ENCODE measurements around the gene RIPOR3.

The RIPOR3 gene

DNA sequence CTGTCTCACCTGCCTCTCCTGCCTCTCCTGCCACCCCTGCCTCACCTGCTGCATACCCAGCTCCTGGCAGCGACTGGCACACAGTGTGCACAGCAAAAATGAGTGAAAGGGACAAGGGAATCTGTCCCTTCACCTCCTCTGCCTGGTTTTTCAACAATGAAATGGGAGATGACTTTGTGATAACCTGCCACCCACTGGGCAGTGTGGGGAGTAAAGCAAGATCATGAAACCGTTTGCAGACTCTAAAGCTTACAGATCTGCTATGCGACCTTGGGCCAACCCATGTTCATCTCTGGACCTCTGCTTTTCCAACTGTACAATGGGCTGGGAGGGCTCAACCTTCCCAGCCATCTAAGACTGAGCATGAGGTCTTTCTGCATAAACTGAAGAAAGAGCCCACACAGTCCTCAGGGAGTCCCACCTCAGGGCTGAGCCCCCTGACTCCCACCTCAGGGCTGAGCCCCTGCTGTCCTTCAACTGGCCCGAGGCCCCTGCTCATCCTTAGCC lies 81.1 kb downstream of the RIPOR3 start:
- no peaks in the 10 kb centered on the region for H3K27me3 ChIP-seq (ENCODE audit: insufficient read depth, low read length)
- no peak overlapping the region for H3K4me3 ChIP-seq (ENCODE audit: low read depth, low read length)
- H2AFZ ChIP-seq (ENCODE audit: low read length, unreplicated experiment), result no peak overlapping the region

DNA sequence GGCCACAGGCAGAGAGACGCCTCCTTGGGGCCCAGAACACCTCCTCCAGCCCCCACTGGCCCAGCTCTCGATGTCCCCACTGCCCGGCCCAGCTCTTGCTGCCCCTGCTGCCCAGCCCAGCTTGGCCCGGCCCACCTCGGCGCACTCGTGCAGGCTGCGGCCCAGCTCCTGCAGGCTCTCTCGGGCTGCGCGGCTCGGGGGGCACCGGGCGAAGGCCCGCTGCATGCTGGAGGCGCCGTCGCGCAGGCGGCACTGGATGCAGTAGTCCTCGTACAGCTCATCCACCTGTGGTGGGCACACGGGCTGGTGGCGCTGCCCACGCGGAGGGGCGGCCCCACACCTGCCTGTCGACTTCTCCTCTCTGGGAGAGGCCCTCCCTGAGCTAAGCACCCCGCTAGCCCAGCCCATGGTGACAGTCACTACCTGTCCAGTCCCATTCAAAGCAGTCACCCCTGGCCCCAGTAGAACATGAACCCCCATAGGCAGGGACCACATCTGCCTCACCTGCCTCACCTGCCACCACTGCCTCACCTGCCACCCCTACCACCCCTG lies 81.8 kb downstream of the RIPOR3 start:
- H3K27ac ChIP-seq (ENCODE audit: low read depth, low read length), result no peak overlapping the region

More for the DNA sequence above, 81.1 kb downstream of the RIPOR3 start:
- Histone ChIP-seq H3K36me3 (ENCODE audit: insufficient read depth, low read length) (no peaks in the 10 kb centered on the region), H3K4me1 (ENCODE audit: control insufficient read depth, insufficient read depth, low read length, unreplicated experiment) (no peaks in the 10 kb centered on the region), H3K27ac (ENCODE audit: low read depth, low read length) (no peak overlapping the region), H3K79me2 (ENCODE audit: control insufficient read depth, insufficient read depth, low read length, unreplicated experiment) (no peaks in the 10 kb centered on the region)

DNA sequence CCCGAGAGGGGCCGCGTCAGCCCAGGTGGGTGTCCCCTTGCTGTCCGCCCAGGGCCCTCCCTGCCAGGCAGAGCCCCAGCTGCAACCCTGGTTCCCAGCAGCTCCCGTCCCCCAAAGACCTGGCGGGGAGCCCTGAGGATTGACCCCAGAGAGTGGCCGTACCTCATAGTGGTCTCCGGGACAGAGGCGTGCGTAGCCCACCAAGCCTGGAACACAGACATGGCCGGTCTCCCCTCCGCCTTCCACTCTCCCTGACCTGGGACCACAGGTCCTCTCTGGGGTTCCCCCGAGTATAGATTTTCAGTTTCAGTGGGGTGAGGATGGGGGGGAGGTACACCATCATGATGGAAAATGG lies 82.6 kb downstream of the RIPOR3 start:
- no peaks in the 10 kb centered on the region for H3K36me3 ChIP-seq (ENCODE audit: insufficient read depth, low read length)

More for the DNA sequence above, 81.8 kb downstream of the RIPOR3 start:
- Histone ChIP-seq H2AFZ (ENCODE audit: low read length, unreplicated experiment) (no peak overlapping the region), H3K27me3 (ENCODE audit: insufficient read depth, low read length) (no peaks in the 10 kb centered on the region), H3K79me2 (ENCODE audit: control insufficient read depth, insufficient read depth, low read length, unreplicated experiment) (no peaks in the 10 kb centered on the region), H3K4me3 (ENCODE audit: low read depth, low read length) (no peak overlapping the region), H3K36me3 (ENCODE audit: insufficient read depth, low read length) (no peaks in the 10 kb centered on the region), H3K4me1 (ENCODE audit: control insufficient read depth, insufficient read depth, low read length, unreplicated experiment) (no peaks in the 10 kb centered on the region)

GRCh38 chr20:50607850-50608749 lies 83.2 kb downstream of the RIPOR3 start:
- Histone ChIP-seq H3K27me3 (ENCODE audit: insufficient read depth, low read length) (no peaks in the 10 kb centered on the region), H3K36me3 (ENCODE audit: insufficient read depth, low read length) (no peaks in the 10 kb centered on the region), H3K27ac (ENCODE audit: low read depth, low read length) (no peak overlapping the region), H3K4me3 (ENCODE audit: low read depth, low read length) (no peak overlapping the region), H3K79me2 (ENCODE audit: control insufficient read depth, insufficient read depth, low read length, unreplicated experiment) (no peaks in the 10 kb centered on the region), H3K4me1 (ENCODE audit: control insufficient read depth, insufficient read depth, low read length, unreplicated experiment) (no peaks in the 10 kb centered on the region), H2AFZ (ENCODE audit: low read length, unreplicated experiment) (no peak overlapping the region)

More for the DNA sequence above, 82.6 kb downstream of the RIPOR3 start:
- Histone ChIP-seq H2AFZ (ENCODE audit: low read length, unreplicated experiment) (no peak overlapping the region), H3K4me1 (ENCODE audit: control insufficient read depth, insufficient read depth, low read length, unreplicated experiment) (no peaks in the 10 kb centered on the region), H3K4me3 (ENCODE audit: low read depth, low read length) (no peak overlapping the region), H3K27me3 (ENCODE audit: insufficient read depth, low read length) (no peaks in the 10 kb centered on the region), H3K79me2 (ENCODE audit: control insufficient read depth, insufficient read depth, low read length, unreplicated experiment) (no peaks in the 10 kb centered on the region), H3K27ac (ENCODE audit: low read depth, low read length) (no peak overlapping the region)

- H3K4me1 ChIP-seq (ENCODE audit: control insufficient read depth, insufficient read depth, low read length, unreplicated experiment), result no peaks in the 10 kb centered on the region
- no peaks in the 10 kb centered on the region for H3K27me3 ChIP-seq (ENCODE audit: insufficient read depth, low read length)
- no peaks in the 10 kb centered on the region for H3K36me3 ChIP-seq (ENCODE audit: insufficient read depth, low read length)
- no peak overlapping the region for H2AFZ ChIP-seq (ENCODE audit: low read length, unreplicated experiment)
- H3K27ac ChIP-seq (ENCODE audit: low read depth, low read length), result no peak overlapping the region
- H3K4me3 ChIP-seq (ENCODE audit: low read depth, low read length), result no peak overlapping the region
- H3K79me2 ChIP-seq (ENCODE audit: control insufficient read depth, insufficient read depth, low read length, unreplicated experiment), result no peaks in the 10 kb centered on the region
Measured at GRCh38 chr20:50607436-50607835, 83.9 kb downstream of the RIPOR3 start.

DNA sequence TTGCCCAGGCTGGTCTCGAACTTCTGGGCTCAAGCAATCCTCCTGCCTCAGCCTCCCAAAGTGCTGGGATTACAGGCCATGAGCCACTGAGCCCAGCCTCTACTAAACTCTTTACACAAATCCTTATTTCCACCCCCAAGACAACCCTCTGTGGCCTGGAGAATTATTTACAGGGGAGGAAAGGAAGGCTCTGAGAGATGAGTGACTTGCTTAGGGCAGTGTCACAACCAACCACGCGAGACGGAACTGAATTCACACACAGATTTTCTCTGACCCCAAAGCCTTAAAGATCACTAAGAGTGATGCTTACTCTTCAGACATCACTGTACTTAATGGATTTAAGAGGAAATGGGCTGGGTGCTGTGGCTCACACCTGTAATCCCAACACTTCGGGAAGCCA lies 86.2 kb downstream of the RIPOR3 start:
- Histone ChIP-seq H2AFZ (ENCODE audit: low read length, unreplicated experiment) (no peak overlapping the region), H3K4me3 (ENCODE audit: low read depth, low read length) (no peak overlapping the region), H3K27me3 (ENCODE audit: insufficient read depth, low read length) (no peaks in the 10 kb centered on the region), H3K4me1 (ENCODE audit: control insufficient read depth, insufficient read depth, low read length, unreplicated experiment) (no peaks in the 10 kb centered on the region), H3K36me3 (ENCODE audit: insufficient read depth, low read length) (no peaks in the 10 kb centered on the region), H3K79me2 (ENCODE audit: control insufficient read depth, insufficient read depth, low read length, unreplicated experiment) (no peaks in the 10 kb centered on the region), H3K27ac (ENCODE audit: low read depth, low read length) (no peak overlapping the region)

- no peaks in the 10 kb centered on the region for H3K27me3 ChIP-seq (ENCODE audit: insufficient read depth, low read length)
- H3K79me2 ChIP-seq (ENCODE audit: control insufficient read depth, insufficient read depth, low read length, unreplicated experiment), result no peaks in the 10 kb centered on the region
- H2AFZ ChIP-seq (ENCODE audit: low read length, unreplicated experiment), result no peak overlapping the region
- no peaks in the 10 kb centered on the region for H3K36me3 ChIP-seq (ENCODE audit: insufficient read depth, low read length)
- H3K27ac ChIP-seq (ENCODE audit: low read depth, low read length), result no peak overlapping the region
- no peak overlapping the region for H3K4me3 ChIP-seq (ENCODE audit: low read depth, low read length)
- H3K4me1 ChIP-seq (ENCODE audit: control insufficient read depth, insufficient read depth, low read length, unreplicated experiment), result no peaks in the 10 kb centered on the region
Measured at GRCh38 chr20:50604451-50604850, 86.9 kb downstream of the RIPOR3 start.

DNA sequence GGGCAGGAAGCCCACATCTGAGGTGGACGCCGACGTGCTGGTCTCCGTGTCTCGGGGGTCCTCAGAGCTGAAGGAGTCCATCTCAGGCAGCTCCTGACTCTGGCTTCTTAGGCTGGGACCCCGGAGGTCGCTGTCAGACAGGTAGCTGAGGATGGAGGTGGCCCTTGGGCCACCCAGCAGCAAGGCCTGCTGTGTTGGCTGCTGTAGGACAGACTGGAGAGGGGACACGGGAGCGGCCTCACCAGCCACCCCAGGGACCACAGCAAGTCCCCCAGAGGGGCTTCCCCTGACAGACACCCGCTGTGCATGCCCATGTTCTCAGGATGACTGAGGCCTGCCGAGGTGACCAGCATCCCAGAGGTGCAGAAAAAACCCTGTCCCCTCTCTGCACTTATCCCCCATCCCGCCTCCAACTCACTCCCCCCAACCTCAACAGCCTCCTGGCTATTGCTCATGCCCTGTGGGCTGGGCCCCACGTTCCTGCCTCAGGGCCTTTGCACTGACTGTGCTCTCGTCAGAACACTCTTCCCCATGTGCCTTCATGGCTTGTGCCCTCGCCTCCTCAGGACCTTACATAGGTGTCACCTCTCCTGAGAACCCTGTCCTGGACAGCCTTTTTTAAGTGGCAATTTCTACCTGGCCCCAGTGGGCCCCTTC lies 88.8 kb downstream of the RIPOR3 start:
- H3K27ac ChIP-seq (ENCODE audit: low read depth, low read length), result no peak overlapping the region
- no peaks in the 10 kb centered on the region for H3K36me3 ChIP-seq (ENCODE audit: insufficient read depth, low read length)
- H3K79me2 ChIP-seq (ENCODE audit: control insufficient read depth, insufficient read depth, low read length, unreplicated experiment), result no peaks in the 10 kb centered on the region
- no peaks in the 10 kb centered on the region for H3K4me1 ChIP-seq (ENCODE audit: control insufficient read depth, insufficient read depth, low read length, unreplicated experiment)
- no peak overlapping the region for H2AFZ ChIP-seq (ENCODE audit: low read length, unreplicated experiment)
- H3K4me3 ChIP-seq (ENCODE audit: low read depth, low read length), result no peak overlapping the region
- H3K27me3 ChIP-seq (ENCODE audit: insufficient read depth, low read length), result no peaks in the 10 kb centered on the region

- H3K27ac ChIP-seq (ENCODE audit: low read depth, low read length), result no peak overlapping the region
- no peaks in the 10 kb centered on the region for H3K4me1 ChIP-seq (ENCODE audit: control insufficient read depth, insufficient read depth, low read length, unreplicated experiment)
- no peak overlapping the region for H3K4me3 ChIP-seq (ENCODE audit: low read depth, low read length)
- no peaks in the 10 kb centered on the region for H3K79me2 ChIP-seq (ENCODE audit: control insufficient read depth, insufficient read depth, low read length, unreplicated experiment)
- no peak overlapping the region for H2AFZ ChIP-seq (ENCODE audit: low read length, unreplicated experiment)
- no peaks in the 10 kb centered on the region for H3K27me3 ChIP-seq (ENCODE audit: insufficient read depth, low read length)
- H3K36me3 ChIP-seq (ENCODE audit: insufficient read depth, low read length), result no peaks in the 10 kb centered on the region
Measured at GRCh38 chr20:50601511-50602431, 89.6 kb downstream of the RIPOR3 start.

DNA sequence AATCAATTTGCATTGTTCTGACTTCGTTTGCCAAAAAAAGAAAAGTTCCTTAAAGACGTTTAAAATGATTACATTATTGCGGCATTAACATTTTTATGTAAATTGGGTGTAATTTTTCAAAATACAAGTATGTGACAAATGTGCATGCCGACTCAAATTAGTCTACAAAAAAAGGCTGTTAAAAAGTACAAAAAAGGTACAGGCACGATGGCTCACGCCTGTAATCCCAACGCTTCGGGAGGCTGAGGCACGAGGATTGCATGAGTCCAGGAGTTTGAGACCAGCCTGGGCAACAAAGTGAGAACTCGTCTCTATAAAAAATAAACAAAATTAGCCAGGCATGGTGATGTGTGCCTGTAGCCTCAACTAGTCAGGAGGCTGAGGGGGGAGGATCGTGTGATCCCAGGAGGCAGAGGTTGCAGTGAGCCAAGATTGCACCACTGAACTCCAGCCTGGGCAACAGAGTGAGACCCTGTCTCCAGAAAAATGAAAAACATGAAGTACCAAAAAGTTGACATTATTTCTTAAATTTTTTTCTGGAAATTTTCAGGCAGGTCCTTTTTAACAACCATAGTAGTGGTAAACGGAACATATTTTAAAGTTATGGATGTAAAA lies 91.0 kb downstream of the RIPOR3 start:
- no peak overlapping the region for H3K4me3 ChIP-seq (ENCODE audit: low read depth, low read length)
- H3K27me3 ChIP-seq (ENCODE audit: insufficient read depth, low read length), result no peaks in the 10 kb centered on the region

More for the DNA sequence above, 91.0 kb downstream of the RIPOR3 start:
- Histone ChIP-seq H3K79me2 (ENCODE audit: control insufficient read depth, insufficient read depth, low read length, unreplicated experiment) (no peaks in the 10 kb centered on the region), H2AFZ (ENCODE audit: low read length, unreplicated experiment) (no peak overlapping the region), H3K4me1 (ENCODE audit: control insufficient read depth, insufficient read depth, low read length, unreplicated experiment) (no peaks in the 10 kb centered on the region), H3K27ac (ENCODE audit: low read depth, low read length) (no peak overlapping the region), H3K36me3 (ENCODE audit: insufficient read depth, low read length) (no peaks in the 10 kb centered on the region)

Measured in ACC112 (cell line).